K562 (cell line): ENCODE measurements around the gene CAST. TPM values are rescaled to one million over a fixed set of nuclear protein-coding genes. Genes with fewer than 3 reads are reported as not detected.

Experiments used
- CBFA2T3 ChIP-seq: fragments of 450-650 bp; IDR thresholded peaks from 2 replicates; pipeline ENCODE4 v1.6.1; 2017
- CEBPG ChIP-seq, 3 experiments: fragments of 200-800 bp in 1 of 3; sonication (Bioruptor generic) in 1 of 3; sonication (generic) in 1 of 3; formaldehyde crosslinking in 1 of 3; IDR thresholded peaks in 2 of 3; conservative IDR thresholded peaks in 1 of 3; 2 replicates each; pipeline versions ENCODE4 v1.6.1 to v1.8.0; 2016 to 2022; ENCODE audit warnings: missing compliant biosample characterization in 2 of 3, missing genetic modification characterization in 2 of 3, mild to moderate bottlenecking in 1 of 3, missing genetic modification reagents in 1 of 3
- PTBP1 ChIP-seq: fragments of 200-400 bp; formaldehyde crosslinking; IDR thresholded peaks from 2 replicates; pipeline ENCODE4 v1.6.1; 2017; ENCODE audit warnings: low read depth, low read length
- TAF7 ChIP-seq: fragments of 450-650 bp; IDR thresholded peaks from 2 replicates; pipeline ENCODE4 v1.6.1; 2016; ENCODE audit warnings: missing genetic modification characterization, missing compliant biosample characterization
- polyA plus RNA-seq, 8 experiments: library from polyadenylated mRNA; depleted of rRNA in 4 of 8; stranded (reverse) in 5 of 8; unstranded in 3 of 8; fragments of >200 nt; fragmentation: Nextera tagmentation in 2 of 8; fragmentation: Illumina TruSeq in 1 of 8; extraction: Ambion mirVana in 2 of 8; extraction: Trizol in 1 of 8; gene quantifications; 2 replicates each; pipeline versions ENCODE4 v1.2.1 to v1.2.3, GENCODE V29; 2011 to 2014; ENCODE audit warnings: inconsistent platforms in 1 of 8, missing spikeins in 1 of 8
- total RNA-seq, 7 experiments: library from RNA; depleted of rRNA in 6 of 7; stranded (reverse); fragments of >200 nt in 6 of 7; fragmentation: Illumina TruSeq in 2 of 7; extraction: Trizol in 2 of 7; gene quantifications; 2 replicates each; pipeline versions ENCODE4 v1.2.1 to v1.2.3, GENCODE V29; 2011 to 2021; ENCODE audit warnings: low replicate concordance in 1 of 7
- TF ChIP-seq, protein P1 (sequence below): fragments of 450-650 bp; formaldehyde crosslinking; IDR thresholded peaks from 2 replicates; pipeline ENCODE4 v1.4.0; 2020; ENCODE audit warnings: mild to moderate bottlenecking, moderate library complexity
- TF ChIP-seq, protein P2 (sequence below): fragments of 450-650 bp; IDR thresholded peaks from 2 replicates; pipeline ENCODE4 v1.6.1; 2017; ENCODE audit warnings: antibody characterized with exemption
- TF ChIP-seq, protein P3 (sequence below): sonication (generic); formaldehyde crosslinking; IDR thresholded peaks from 2 replicates; pipeline ENCODE4 v1.8.0; 2022; ENCODE audit warnings: missing genetic modification reagents, mild to moderate bottlenecking, moderate library complexity, borderline replicate concordance

Gene CAST
- total and polyA plus RNA-seq, 9 of the 15 experiments (the other 6 are each of a cell fraction or from before 2014, with no cell fraction given): 55.5 to 136 (median 86.1) TPM

DNA sequence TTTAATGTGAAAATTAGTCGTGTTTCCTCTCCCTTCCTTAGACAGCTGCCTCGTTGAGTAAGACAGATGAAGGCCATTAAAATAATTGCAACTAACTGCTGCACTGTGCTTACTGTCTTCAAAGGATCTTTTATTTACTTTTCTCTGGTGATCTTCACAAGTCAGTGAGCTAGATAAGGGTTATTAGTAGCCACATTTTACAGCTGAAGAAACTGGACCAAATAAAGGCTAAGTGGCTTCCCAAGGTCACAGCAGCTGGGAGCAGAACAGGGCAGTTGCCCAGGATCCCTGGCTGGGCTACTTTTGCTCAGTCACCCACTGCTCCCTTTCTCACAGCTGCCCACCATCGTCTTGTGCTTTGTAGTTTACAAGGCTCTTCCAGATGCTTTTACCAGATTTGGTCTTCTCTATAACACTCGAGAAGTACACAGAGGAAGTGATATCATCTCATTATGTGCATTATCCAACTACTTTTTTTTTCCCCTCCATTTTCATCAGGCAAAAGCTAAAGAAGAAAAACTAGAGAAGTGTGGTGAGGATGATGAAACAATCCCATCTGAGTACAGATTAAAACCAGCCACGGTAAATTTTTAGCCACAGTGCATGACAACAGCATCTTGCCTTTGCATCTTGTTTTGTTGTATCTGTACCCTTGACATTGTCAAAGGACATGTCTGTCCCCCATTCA is 83.8 kb downstream of the CAST start (continued):
- TF ChIP-seq CEBPG (CRISPR knock-in tag; IDR thresholded peaks at IDR 0.05): no peak; the same call in 1 of the 2 replicates
- TF ChIP-seq CEBPG (tag; conservative IDR thresholded peaks at IDR 0.05 in 1 of 2, IDR thresholded peaks at IDR 0.05 in 1 of 2): 0 out of 4 replicates have a peak, but pooled peaks of 1 of the 2 experiments have one; percentile 13
- peak; percentile 31 for TF ChIP-seq CBFA2T3
- TF ChIP-seq, protein P1, sequence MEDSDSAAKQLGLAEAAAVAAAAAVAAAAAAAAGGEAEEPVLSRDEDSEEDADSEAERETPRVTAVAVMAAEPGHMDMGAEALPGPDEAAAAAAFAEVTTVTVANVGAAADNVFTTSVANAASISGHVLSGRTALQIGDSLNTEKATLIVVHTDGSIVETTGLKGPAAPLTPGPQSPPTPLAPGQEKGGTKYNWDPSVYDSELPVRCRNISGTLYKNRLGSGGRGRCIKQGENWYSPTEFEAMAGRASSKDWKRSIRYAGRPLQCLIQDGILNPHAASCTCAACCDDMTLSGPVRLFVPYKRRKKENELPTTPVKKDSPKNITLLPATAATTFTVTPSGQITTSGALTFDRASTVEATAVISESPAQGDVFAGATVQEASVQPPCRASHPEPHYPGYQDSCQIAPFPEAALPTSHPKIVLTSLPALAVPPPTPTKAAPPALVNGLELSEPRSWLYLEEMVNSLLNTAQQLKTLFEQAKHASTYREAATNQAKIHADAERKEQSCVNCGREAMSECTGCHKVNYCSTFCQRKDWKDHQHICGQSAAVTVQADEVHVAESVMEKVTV (CRISPR knock-in tag): no peak
- no peak for TF ChIP-seq TAF7
- TF ChIP-seq PTBP1: no peak
- TF ChIP-seq, protein P2, sequence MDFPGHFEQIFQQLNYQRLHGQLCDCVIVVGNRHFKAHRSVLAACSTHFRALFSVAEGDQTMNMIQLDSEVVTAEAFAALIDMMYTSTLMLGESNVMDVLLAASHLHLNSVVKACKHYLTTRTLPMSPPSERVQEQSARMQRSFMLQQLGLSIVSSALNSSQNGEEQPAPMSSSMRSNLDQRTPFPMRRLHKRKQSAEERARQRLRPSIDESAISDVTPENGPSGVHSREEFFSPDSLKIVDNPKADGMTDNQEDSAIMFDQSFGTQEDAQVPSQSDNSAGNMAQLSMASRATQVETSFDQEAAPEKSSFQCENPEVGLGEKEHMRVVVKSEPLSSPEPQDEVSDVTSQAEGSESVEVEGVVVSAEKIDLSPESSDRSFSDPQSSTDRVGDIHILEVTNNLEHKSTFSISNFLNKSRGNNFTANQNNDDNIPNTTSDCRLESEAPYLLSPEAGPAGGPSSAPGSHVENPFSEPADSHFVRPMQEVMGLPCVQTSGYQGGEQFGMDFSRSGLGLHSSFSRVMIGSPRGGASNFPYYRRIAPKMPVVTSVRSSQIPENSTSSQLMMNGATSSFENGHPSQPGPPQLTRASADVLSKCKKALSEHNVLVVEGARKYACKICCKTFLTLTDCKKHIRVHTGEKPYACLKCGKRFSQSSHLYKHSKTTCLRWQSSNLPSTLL: no peak
- TF ChIP-seq, protein P3, sequence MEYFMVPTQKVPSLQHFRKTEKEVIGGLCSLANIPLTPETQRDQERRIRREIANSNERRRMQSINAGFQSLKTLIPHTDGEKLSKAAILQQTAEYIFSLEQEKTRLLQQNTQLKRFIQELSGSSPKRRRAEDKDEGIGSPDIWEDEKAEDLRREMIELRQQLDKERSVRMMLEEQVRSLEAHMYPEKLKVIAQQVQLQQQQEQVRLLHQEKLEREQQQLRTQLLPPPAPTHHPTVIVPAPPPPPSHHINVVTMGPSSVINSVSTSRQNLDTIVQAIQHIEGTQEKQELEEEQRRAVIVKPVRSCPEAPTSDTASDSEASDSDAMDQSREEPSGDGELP: peak; percentile 56; the same call in 1 of the 2 replicates
